Inferior parietal cortex (tissue), 1 donor: ENCODE measurements around the gene LSAMP.

ENCODE experiments used
- DNase-seq: peaks from one replicate; pipeline ENCODE4 v3.0.0-alpha.2; 2016; ENCODE audit errors: extremely low spot score

LSAMP gene

GRCh38 chr3:116291141-116291540, 154.1 kb downstream of the LSAMP start:
- DNase-seq: no peak

GRCh38 chr3:116288485-116288884, 156.8 kb downstream of the LSAMP start:
- DNase-seq: no peak

GRCh38 chr3:116285781-116286421, 159.4 kb downstream of the LSAMP start:
- DNase-seq: no peak

- DNase-seq: no peak
These were observed 163.8 kb downstream of the LSAMP start for GRCh38 chr3:116281313-116282143.

GRCh38 chr3:116280130-116280740, 165.1 kb downstream of the LSAMP start:
- DNase-seq: peak; percentile 60

- no peak for DNase-seq
These were observed 168.6 kb downstream of the LSAMP start for GRCh38 chr3:116276675-116277074.

- no peak for DNase-seq
These were observed 175.2 kb downstream of the LSAMP start for GRCh38 chr3:116270056-116270455.

- no peak for DNase-seq
These were observed 178.2 kb downstream of the LSAMP start for GRCh38 chr3:116267116-116267515.

GRCh38 chr3:116265976-116266584, 179.2 kb downstream of the LSAMP start:
- no peak for DNase-seq

GRCh38 chr3:116265320-116265695, 180.0 kb downstream of the LSAMP start:
- DNase-seq: no peak

- DNase-seq: no peak
These were observed 180.6 kb downstream of the LSAMP start for GRCh38 chr3:116264546-116265319.

GRCh38 chr3:116263842-116264545, 181.3 kb downstream of the LSAMP start:
- DNase-seq: no peak

GRCh38 chr3:116260491-116260890, 184.8 kb downstream of the LSAMP start:
- DNase-seq: no peak

- DNase-seq: no peak
These were observed 185.3 kb downstream of the LSAMP start for GRCh38 chr3:116259984-116260383.

GRCh38 chr3:116256843-116257485, 188.3 kb downstream of the LSAMP start:
- no peak for DNase-seq

- DNase-seq: no peak
These were observed 190.7 kb downstream of the LSAMP start for GRCh38 chr3:116254541-116254940.

GRCh38 chr3:116253511-116253910, 191.8 kb downstream of the LSAMP start:
- DNase-seq: no peak

GRCh38 chr3:116247605-116248004, 197.7 kb downstream of the LSAMP start:
- DNase-seq: no peak

GRCh38 chr3:116246406-116246980, 198.8 kb downstream of the LSAMP start:
- no peak for DNase-seq

GRCh38 chr3:116242825-116243224, 202.5 kb downstream of the LSAMP start:
- no peak for DNase-seq
